Peyer's patch (tissue), 4 donors: ENCODE data around the gene SIAH1.
"Not testable (repeated sequence)": the region's sequence is repeated elsewhere in the genome, so short reads cannot be mapped to it uniquely, and the experiment has no call there.

Experiments used
- POLR2A ChIP-seq, 2 donors: fragments of 450-650 bp; IDR thresholded peaks; one replicate each; pipeline ENCODE4 v1.5.1; 2017; ENCODE audit warnings: antibody characterized with exemption in 2 of 2, mild to moderate bottlenecking in 2 of 2, moderate library complexity in 2 of 2
- TF ChIP-seq, protein P1 (sequence below), 6 experiments: fragments of 450-650 bp in 4 of 6; fragments of 200-600 bp in 2 of 6; sonication (generic) in 1 of 6; IDR thresholded peaks; one replicate each; pipeline ENCODE4 v1.5.1; 2017 to 2019; ENCODE audit warnings: antibody characterized with exemption in 6 of 6, mild to moderate bottlenecking in 3 of 6, moderate library complexity in 1 of 6

DNA sequence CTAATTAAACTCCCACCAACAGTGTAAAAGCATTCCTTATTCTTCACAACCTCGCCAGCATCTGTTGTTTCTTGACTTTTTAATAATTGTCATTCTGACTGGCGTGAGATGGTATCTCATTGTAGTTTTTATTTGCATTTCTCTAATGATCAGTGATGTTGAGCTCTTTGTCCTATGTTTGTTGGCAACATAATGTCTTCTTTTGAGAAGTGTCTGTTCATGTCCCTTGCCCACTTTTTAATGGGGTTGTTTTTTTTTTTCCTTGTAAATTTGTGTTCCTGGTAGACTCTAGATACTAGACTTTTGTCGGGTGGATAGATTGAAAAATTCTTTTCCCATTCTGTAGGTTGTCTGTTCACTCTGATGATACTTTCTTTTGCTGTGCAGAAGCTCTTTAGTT, 71.3 kb downstream of the SIAH1 start:
- TF ChIP-seq, protein P1, sequence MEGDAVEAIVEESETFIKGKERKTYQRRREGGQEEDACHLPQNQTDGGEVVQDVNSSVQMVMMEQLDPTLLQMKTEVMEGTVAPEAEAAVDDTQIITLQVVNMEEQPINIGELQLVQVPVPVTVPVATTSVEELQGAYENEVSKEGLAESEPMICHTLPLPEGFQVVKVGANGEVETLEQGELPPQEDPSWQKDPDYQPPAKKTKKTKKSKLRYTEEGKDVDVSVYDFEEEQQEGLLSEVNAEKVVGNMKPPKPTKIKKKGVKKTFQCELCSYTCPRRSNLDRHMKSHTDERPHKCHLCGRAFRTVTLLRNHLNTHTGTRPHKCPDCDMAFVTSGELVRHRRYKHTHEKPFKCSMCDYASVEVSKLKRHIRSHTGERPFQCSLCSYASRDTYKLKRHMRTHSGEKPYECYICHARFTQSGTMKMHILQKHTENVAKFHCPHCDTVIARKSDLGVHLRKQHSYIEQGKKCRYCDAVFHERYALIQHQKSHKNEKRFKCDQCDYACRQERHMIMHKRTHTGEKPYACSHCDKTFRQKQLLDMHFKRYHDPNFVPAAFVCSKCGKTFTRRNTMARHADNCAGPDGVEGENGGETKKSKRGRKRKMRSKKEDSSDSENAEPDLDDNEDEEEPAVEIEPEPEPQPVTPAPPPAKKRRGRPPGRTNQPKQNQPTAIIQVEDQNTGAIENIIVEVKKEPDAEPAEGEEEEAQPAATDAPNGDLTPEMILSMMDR (IDR thresholded peaks at IDR 0.05), result not testable (repeated sequence)
- TF ChIP-seq POLR2A (IDR thresholded peaks at IDR 0.05), result not testable (repeated sequence)
